ENCODE measurements around the gene EPS15.

DNA sequence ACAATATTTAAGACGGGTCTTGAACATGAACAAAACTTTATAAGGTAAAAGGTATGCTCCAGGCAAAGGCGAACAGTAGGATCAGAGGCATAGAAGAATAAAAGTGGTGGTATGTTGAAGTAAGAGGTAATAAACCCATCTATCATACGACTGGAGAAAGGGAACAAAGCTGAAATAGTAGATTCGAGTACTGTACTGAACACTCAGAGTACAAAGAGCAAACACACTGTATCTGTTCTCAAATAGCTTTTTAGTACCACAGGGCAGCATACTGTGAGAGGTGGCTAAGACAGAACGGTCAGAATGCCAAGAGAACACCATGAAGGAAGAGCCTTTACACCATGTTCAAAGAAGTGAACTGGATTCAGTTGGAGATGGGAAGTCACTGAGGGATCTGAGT is 83.2 kb downstream of the EPS15 start:
- TF ChIP-seq POLR2AphosphoS5 (IDR thresholded peaks at IDR 0.05; ENCODE audit: low read depth, low read length) (no peak), POLR2A (IDR thresholded peaks at IDR 0.05; ENCODE audit: low read depth, low read length) (no peak), TAF1 (IDR thresholded peaks at IDR 0.05; ENCODE audit: low read depth, low read length) (no peak), PAX5 (IDR thresholded peaks at IDR 0.05; ENCODE audit: insufficient read depth, low read length, severe bottlenecking) (no peak), SPI1 (IDR thresholded peaks at IDR 0.05; ENCODE audit: low read depth, low read length) (no peak), POU2F2 (IDR thresholded peaks at IDR 0.05; ENCODE audit: low read depth, low read length) (no peak)

Measured in GM12891 (cell line).